ENCODE results near the gene KRTAP10-2.
"Not testable (repeated sequence)": the region's sequence is repeated elsewhere in the genome, so short reads cannot be mapped to it uniquely, and the experiment has no call there.

KRTAP10-2 gene

GRCh38 chr21:44592446-44593311 lies 41.4 kb upstream of the KRTAP10-2 start, which contains the start of gene KRTAP10-6:
KRTAP10-6 (minus strand) TSS chr21:44592505; CDS start chr21:44592484, 21 bp downstream.
- no peaks in the 10 kb centered on the region for H3K36me3 ChIP-seq (ENCODE audit: insufficient read depth, low read length)
- H3K4me3 ChIP-seq (ENCODE audit: low read depth, low read length) = no peak within 1 kb of the TSS
- H3K79me2 ChIP-seq (ENCODE audit: control insufficient read depth, insufficient read depth, low read length, unreplicated experiment) = no peaks in the 10 kb centered on the region
- no peaks in the 10 kb centered on the region for H3K4me1 ChIP-seq (ENCODE audit: control insufficient read depth, insufficient read depth, low read length, unreplicated experiment)
- H2AFZ ChIP-seq (ENCODE audit: low read length, unreplicated experiment) = no peak within 1 kb of the TSS
- peaks cover 51% of the 10 kb centered on the region for H3K27me3 ChIP-seq (ENCODE audit: insufficient read depth, low read length)
- no peak within 1 kb of the TSS for H3K27ac ChIP-seq (ENCODE audit: low read depth, low read length)

GRCh38 chr21:44591801-44592130 lies 40.5 kb upstream of the KRTAP10-2 start:
- H3K4me1 ChIP-seq (ENCODE audit: control insufficient read depth, insufficient read depth, low read length, unreplicated experiment); H3K36me3 ChIP-seq (ENCODE audit: insufficient read depth, low read length); H3K79me2 ChIP-seq (ENCODE audit: control insufficient read depth, insufficient read depth, low read length, unreplicated experiment); H2AFZ ChIP-seq (ENCODE audit: low read length, unreplicated experiment); H3K27ac ChIP-seq (ENCODE audit: low read depth, low read length); H3K4me3 ChIP-seq (ENCODE audit: low read depth, low read length): not testable (repeated sequence)
- peaks cover 43% of the 10 kb centered on the region for H3K27me3 ChIP-seq (ENCODE audit: insufficient read depth, low read length)

- not testable (repeated sequence) for H3K4me1 ChIP-seq (ENCODE audit: control insufficient read depth, insufficient read depth, low read length, unreplicated experiment); H2AFZ ChIP-seq (ENCODE audit: low read length, unreplicated experiment); H3K27ac ChIP-seq (ENCODE audit: low read depth, low read length); H3K36me3 ChIP-seq (ENCODE audit: insufficient read depth, low read length); H3K4me3 ChIP-seq (ENCODE audit: low read depth, low read length); H3K79me2 ChIP-seq (ENCODE audit: control insufficient read depth, insufficient read depth, low read length, unreplicated experiment)
- peaks cover 37% of the 10 kb centered on the region for H3K27me3 ChIP-seq (ENCODE audit: insufficient read depth, low read length)
Observed at GRCh38 chr21:44590897-44591800, 39.8 kb upstream of the KRTAP10-2 start.

- H3K79me2 ChIP-seq (ENCODE audit: control insufficient read depth, insufficient read depth, low read length, unreplicated experiment) = no peaks in the 10 kb centered on the region
- H3K27me3 ChIP-seq (ENCODE audit: insufficient read depth, low read length) = peaks cover 37% of the 10 kb centered on the region
- H3K27ac ChIP-seq (ENCODE audit: low read depth, low read length) = no peak overlapping the region
- no peak overlapping the region for H3K4me3 ChIP-seq (ENCODE audit: low read depth, low read length)
- H2AFZ ChIP-seq (ENCODE audit: low read length, unreplicated experiment) = no peak overlapping the region
- no peaks in the 10 kb centered on the region for H3K36me3 ChIP-seq (ENCODE audit: insufficient read depth, low read length)
- no peaks in the 10 kb centered on the region for H3K4me1 ChIP-seq (ENCODE audit: control insufficient read depth, insufficient read depth, low read length, unreplicated experiment)
Observed at GRCh38 chr21:44590311-44590721, 39.0 kb upstream of the KRTAP10-2 start.

GRCh38 chr21:44589586-44590305 lies 38.4 kb upstream of the KRTAP10-2 start:
- no peak overlapping the region for H3K4me3 ChIP-seq (ENCODE audit: low read depth, low read length)
- H2AFZ ChIP-seq (ENCODE audit: low read length, unreplicated experiment) = no peak overlapping the region
- H3K36me3 ChIP-seq (ENCODE audit: insufficient read depth, low read length) = no peaks in the 10 kb centered on the region
- no peaks in the 10 kb centered on the region for H3K79me2 ChIP-seq (ENCODE audit: control insufficient read depth, insufficient read depth, low read length, unreplicated experiment)
- H3K4me1 ChIP-seq (ENCODE audit: control insufficient read depth, insufficient read depth, low read length, unreplicated experiment) = no peaks in the 10 kb centered on the region
- peaks cover 37% of the 10 kb centered on the region for H3K27me3 ChIP-seq (ENCODE audit: insufficient read depth, low read length)
- H3K27ac ChIP-seq (ENCODE audit: low read depth, low read length) = no peak overlapping the region

- Histone ChIP-seq H3K27me3 (ENCODE audit: insufficient read depth, low read length) (peaks cover 32% of the 10 kb centered on the region), H3K36me3 (ENCODE audit: insufficient read depth, low read length) (no peaks in the 10 kb centered on the region), H3K79me2 (ENCODE audit: control insufficient read depth, insufficient read depth, low read length, unreplicated experiment) (no peaks in the 10 kb centered on the region), H3K4me1 (ENCODE audit: control insufficient read depth, insufficient read depth, low read length, unreplicated experiment) (no peaks in the 10 kb centered on the region), H3K27ac (ENCODE audit: low read depth, low read length) (no peak overlapping the region), H2AFZ (ENCODE audit: low read length, unreplicated experiment) (no peak overlapping the region), H3K4me3 (ENCODE audit: low read depth, low read length) (no peak overlapping the region)
Observed at GRCh38 chr21:44589094-44589493, 37.8 kb upstream of the KRTAP10-2 start.

GRCh38 chr21:44585892-44586291 lies 34.6 kb upstream of the KRTAP10-2 start:
- Histone ChIP-seq H3K4me3 (ENCODE audit: low read depth, low read length) (no peak overlapping the region), H3K27me3 (ENCODE audit: insufficient read depth, low read length) (peaks cover 16% of the 10 kb centered on the region), H3K27ac (ENCODE audit: low read depth, low read length) (no peak overlapping the region), H3K79me2 (ENCODE audit: control insufficient read depth, insufficient read depth, low read length, unreplicated experiment) (no peaks in the 10 kb centered on the region), H3K36me3 (ENCODE audit: insufficient read depth, low read length) (no peaks in the 10 kb centered on the region), H2AFZ (ENCODE audit: low read length, unreplicated experiment) (no peak overlapping the region), H3K4me1 (ENCODE audit: control insufficient read depth, insufficient read depth, low read length, unreplicated experiment) (no peaks in the 10 kb centered on the region)

GRCh38 chr21:44583800-44584147 lies 32.5 kb upstream of the KRTAP10-2 start:
- Histone ChIP-seq H3K4me1 (ENCODE audit: control insufficient read depth, insufficient read depth, low read length, unreplicated experiment) (no peaks in the 10 kb centered on the region), H3K36me3 (ENCODE audit: insufficient read depth, low read length) (no peaks in the 10 kb centered on the region), H3K27me3 (ENCODE audit: insufficient read depth, low read length) (peaks cover 16% of the 10 kb centered on the region), H3K27ac (ENCODE audit: low read depth, low read length) (no peak overlapping the region), H2AFZ (ENCODE audit: low read length, unreplicated experiment) (no peak overlapping the region), H3K79me2 (ENCODE audit: control insufficient read depth, insufficient read depth, low read length, unreplicated experiment) (no peaks in the 10 kb centered on the region), H3K4me3 (ENCODE audit: low read depth, low read length) (no peak overlapping the region)

GRCh38 chr21:44583089-44583799 lies 31.9 kb upstream of the KRTAP10-2 start:
- H3K79me2 ChIP-seq (ENCODE audit: control insufficient read depth, insufficient read depth, low read length, unreplicated experiment) = no peaks in the 10 kb centered on the region
- H3K27me3 ChIP-seq (ENCODE audit: insufficient read depth, low read length) = peaks cover 16% of the 10 kb centered on the region
- H2AFZ ChIP-seq (ENCODE audit: low read length, unreplicated experiment) = no peak overlapping the region
- no peak overlapping the region for H3K27ac ChIP-seq (ENCODE audit: low read depth, low read length)
- H3K36me3 ChIP-seq (ENCODE audit: insufficient read depth, low read length) = no peaks in the 10 kb centered on the region
- H3K4me1 ChIP-seq (ENCODE audit: control insufficient read depth, insufficient read depth, low read length, unreplicated experiment) = no peaks in the 10 kb centered on the region
- H3K4me3 ChIP-seq (ENCODE audit: low read depth, low read length) = no peak overlapping the region

- Histone ChIP-seq H3K36me3 (ENCODE audit: insufficient read depth, low read length) (no peaks in the 10 kb centered on the region), H2AFZ (ENCODE audit: low read length, unreplicated experiment) (no peak overlapping the region), H3K27ac (ENCODE audit: low read depth, low read length) (no peak overlapping the region), H3K4me1 (ENCODE audit: control insufficient read depth, insufficient read depth, low read length, unreplicated experiment) (no peaks in the 10 kb centered on the region), H3K27me3 (ENCODE audit: insufficient read depth, low read length) (peaks cover 21% of the 10 kb centered on the region), H3K4me3 (ENCODE audit: low read depth, low read length) (no peak overlapping the region), H3K79me2 (ENCODE audit: control insufficient read depth, insufficient read depth, low read length, unreplicated experiment) (no peaks in the 10 kb centered on the region)
Observed at GRCh38 chr21:44582055-44582454, 30.8 kb upstream of the KRTAP10-2 start.

Data from ACC112 (cell line).